Fibroblast of mammary gland (primary cell): ENCODE results near the gene ATRNL1.
A peak's percentile ranks its signal among the peaks of the same experiment; 100 is the strongest.

Source experiments
- DNase-seq: peaks from one replicate; pipeline ENCODE4 v3.0.0-alpha.2; 2010; ENCODE audit warnings: low read depth
- H3K4me3 ChIP-seq: 2 replicates; pipeline ENCODE4 v1.5.1; 2011; ENCODE audit warnings: low read depth, mild to moderate bottlenecking, low read length, moderate library complexity; ENCODE audit not compliant: control insufficient read depth
- TF ChIP-seq, protein P1 (sequence below): conservative IDR thresholded peaks from 2 replicates; pipeline ENCODE4 v1.5.1; 2011; ENCODE audit warnings: low read depth, low read length, inconsistent platforms; ENCODE audit not compliant: control insufficient read depth, insufficient read depth

ATRNL1 gene

DNA sequence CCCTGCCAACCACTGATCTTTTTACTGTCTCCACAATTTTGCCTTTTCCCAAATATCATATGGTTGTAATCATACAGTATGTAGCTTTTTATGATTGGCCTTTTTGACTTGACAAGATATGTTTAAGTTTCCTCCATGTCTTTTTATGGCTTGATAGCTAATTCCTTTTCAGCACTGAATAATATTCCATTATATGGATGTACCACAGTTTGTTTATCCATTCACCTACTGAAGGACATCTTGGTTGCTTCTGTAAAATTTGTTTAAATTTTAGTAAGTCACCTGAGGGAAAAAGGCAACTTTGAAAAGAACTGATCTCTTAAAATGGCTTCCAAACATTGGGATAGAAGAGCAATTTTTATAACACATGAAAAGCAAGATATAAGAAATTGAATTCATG lies 43.5 kb downstream of the ATRNL1 start:
- TF ChIP-seq, protein P1, sequence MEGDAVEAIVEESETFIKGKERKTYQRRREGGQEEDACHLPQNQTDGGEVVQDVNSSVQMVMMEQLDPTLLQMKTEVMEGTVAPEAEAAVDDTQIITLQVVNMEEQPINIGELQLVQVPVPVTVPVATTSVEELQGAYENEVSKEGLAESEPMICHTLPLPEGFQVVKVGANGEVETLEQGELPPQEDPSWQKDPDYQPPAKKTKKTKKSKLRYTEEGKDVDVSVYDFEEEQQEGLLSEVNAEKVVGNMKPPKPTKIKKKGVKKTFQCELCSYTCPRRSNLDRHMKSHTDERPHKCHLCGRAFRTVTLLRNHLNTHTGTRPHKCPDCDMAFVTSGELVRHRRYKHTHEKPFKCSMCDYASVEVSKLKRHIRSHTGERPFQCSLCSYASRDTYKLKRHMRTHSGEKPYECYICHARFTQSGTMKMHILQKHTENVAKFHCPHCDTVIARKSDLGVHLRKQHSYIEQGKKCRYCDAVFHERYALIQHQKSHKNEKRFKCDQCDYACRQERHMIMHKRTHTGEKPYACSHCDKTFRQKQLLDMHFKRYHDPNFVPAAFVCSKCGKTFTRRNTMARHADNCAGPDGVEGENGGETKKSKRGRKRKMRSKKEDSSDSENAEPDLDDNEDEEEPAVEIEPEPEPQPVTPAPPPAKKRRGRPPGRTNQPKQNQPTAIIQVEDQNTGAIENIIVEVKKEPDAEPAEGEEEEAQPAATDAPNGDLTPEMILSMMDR, result no peak
- H3K4me3 ChIP-seq, result no peak overlapping the region
- DNase-seq, result no peak

DNA sequence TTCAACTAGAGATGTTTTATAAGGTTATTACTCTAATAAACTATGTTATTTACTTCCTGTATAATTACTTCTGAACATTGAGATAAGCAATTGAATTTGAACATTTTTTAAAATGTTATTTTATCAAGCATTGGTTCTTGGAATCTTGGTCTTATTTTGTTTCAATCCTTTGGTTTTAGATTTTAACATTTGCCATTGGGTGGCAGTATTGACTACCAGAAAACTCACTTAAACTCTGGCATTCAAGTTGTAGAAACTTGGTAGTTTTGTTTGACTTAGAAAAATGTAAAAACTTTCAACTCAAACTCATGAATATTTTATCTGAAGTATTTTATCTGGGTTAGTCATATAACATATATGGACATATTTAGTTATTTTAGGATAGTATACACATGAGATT lies 48.1 kb downstream of the ATRNL1 start:
- peak; percentile 15 for DNase-seq
- H3K4me3 ChIP-seq, result no peak overlapping the region
- TF ChIP-seq, protein P1, result peak; percentile 28

DNA sequence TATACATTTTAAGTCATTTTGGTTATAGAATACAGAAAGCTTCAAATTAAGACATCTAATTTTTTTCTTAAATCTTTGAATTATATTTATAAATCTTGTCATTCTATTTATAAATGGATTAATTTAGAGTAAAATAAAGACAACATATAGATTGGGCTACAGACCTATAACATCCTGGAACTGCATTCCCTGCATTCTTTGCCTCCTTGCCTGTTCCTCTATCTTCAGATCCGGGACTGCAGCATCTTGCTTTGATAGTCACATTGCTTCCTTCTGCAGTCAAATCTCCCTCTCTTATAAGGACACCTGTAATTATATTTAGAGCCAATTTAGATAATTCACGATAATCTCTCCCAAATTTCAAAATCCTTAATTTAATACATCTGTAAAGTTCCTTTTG lies 64.2 kb downstream of the ATRNL1 start:
- no peak overlapping the region for H3K4me3 ChIP-seq
- no peak for DNase-seq
- TF ChIP-seq, protein P1, result no peak

DNA sequence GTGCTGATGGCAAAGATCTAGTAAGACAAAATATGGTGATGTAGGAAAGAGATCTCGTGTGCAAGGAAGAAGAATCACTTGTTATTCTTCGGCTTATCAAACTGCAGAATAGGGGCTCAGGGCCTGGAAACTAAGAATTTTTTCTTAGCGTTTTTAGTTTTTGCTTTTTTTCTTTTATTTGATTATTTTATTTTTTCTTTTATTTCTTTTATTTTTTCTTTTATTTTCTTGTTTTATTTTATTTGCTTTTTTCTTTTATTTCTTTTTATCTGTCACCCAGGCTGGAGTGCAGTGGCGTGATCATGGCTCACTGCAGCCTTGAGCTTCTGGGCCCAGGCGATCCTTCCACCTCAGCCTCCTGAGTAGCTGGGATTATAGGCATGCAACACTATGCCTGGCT lies 70.0 kb downstream of the ATRNL1 start:
- DNase-seq, result no peak
- TF ChIP-seq, protein P1, result no peak
- no peak overlapping the region for H3K4me3 ChIP-seq

DNA sequence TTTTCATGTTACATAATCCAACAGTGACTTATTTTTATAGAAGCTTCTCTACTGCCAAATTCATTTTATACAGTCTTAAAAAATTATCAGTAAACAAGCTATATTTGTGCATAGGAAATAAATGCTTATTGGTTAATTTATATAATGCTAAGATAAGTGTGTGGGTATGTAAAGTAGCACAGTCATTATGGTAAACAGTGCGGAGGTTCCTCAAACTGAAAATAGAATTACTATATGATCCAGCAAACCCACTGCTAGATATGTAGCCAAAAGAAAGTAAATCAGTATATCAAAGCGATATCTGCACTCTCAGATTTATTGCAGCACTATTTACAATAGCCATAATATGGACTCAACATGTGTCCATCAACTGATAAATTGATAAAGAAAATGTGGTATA lies 71.1 kb downstream of the ATRNL1 start:
- H3K4me3 ChIP-seq, result no peak overlapping the region
- TF ChIP-seq, protein P1, result no peak
- no peak for DNase-seq

DNA sequence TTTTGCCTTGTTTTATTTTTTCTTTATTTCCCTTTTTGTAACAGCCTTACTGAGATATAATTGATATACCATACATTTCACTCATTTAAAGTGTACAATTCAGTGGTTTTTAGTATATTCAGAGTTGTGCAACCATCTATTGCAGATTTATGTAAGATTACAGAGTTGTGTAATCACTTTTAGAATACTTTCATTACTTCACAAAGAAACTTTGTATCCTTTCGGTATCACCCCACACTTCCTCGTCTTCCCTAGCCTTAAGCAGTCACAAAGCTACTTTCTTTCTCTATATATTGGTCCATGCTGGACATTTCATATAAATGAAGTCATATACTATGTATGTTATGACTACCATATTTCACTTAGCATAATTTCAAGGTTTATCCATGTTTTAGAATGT lies 74.6 kb downstream of the ATRNL1 start:
- DNase-seq, result no peak
- H3K4me3 ChIP-seq, result no peak overlapping the region
- TF ChIP-seq, protein P1, result no peak

DNA sequence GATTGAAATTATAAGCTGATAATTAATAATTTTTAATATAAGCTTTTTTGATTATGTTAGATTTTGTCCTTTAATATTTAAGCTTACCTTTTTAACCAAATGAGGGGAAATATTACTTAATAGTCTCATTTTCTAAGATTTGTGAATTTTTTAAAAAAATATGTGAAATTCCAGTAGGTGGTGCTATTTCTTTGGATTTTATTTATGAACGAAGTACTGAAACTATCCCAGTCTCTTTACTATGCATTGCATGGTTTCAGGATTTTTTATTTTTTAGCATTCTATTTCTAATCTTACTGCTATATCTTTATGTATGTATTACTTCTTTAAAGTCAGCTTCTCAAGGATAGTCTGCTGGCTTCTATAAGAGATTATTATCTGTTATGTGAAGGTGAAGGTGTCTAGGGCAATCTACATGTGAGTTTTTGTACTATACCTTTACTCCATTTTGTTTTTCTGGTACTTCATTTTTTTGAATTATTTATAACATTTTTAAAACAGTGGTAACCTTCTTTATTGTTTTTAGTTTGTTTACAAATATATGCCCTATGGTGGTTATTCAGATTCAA lies 78.3 kb downstream of the ATRNL1 start:
- no peak overlapping the region for H3K4me3 ChIP-seq
- TF ChIP-seq, protein P1, result peak; percentile 29
- peak; percentile 4 for DNase-seq
